ENCODE measurements around the gene UGT1A10.

Gene UGT1A10

DNA sequence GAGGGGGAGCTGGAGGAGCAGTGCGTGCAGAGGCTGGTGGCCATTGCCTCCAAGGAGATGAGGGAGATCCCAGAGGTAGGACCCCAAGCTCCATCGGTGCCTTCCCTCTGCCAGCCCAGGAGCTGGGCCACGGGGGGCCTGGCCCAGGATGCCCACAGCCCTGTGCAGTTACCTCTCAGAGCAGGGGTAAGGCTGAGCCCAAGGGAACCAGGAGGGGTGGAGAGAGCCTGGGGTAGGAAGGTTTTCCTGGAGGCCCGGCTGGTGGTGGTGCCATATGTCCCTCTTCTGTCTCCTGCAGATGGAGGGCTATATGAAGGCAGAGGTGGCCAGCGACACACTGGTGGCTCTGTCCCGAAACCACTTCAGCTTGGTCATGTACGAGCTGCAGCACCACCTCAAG lies 153.3 kb downstream of the UGT1A10 start:
- no peak for DNase-seq

DNA sequence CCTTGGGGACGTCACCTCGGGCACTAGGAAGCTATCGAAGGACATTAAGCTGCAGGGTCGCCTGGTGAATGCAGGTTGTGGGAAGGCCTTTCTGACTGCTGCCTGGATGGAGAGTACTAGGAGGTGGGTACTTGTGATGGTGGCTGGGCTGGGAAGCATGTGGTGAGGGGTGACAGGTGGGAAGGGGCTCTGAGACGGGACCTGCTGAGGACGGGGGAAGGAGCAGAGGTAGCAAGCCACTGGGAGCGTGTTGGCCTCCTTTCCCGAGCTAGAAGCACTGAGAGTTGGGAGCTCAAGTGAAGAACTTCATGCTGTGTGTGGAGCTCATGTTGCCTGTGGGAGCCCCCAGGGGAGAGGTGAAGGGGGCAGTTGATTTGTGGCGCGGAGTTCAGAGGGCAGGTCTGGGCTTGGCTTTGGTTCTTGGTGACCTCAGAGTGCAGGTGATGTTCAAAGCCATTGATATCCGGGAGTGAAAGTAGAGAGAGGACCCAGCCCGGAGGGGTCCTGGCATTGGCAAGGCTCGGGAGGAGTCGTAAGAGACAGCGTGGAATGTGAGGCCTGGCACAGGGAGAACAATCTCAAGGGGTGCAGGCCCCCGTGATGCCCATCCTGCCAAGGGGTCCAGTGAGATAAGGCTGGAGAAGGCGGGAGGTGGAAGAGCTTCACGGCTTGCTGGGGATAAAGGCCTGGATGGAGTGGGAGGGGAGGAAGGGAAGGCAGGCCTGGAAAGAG lies 155.1 kb downstream of the UGT1A10 start:
- DNase-seq, result no peak

DNA sequence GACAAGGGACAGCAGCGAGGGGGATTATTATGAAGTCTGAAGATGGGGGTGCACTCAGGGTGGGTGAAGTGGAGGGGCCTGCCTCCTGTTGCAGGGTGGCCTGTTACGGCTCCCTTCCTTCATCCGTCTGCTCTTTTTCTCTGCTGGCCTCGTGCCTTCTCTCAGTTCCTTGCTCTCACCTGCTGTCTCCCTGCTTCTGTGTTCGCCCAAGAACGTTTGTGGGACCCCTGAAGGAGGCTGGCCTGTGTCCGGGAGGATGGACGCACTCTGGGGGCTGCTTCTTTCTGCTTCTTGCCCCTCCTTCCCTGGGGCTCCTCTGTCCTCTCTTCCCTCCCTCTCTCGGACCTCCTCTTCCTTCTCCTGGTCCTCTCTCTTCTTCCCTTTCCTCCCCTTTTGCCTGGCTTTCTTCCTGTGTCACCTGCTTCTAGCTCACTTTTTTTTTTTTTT lies 155.7 kb downstream of the UGT1A10 start:
- DNase-seq, result no peak

DNA sequence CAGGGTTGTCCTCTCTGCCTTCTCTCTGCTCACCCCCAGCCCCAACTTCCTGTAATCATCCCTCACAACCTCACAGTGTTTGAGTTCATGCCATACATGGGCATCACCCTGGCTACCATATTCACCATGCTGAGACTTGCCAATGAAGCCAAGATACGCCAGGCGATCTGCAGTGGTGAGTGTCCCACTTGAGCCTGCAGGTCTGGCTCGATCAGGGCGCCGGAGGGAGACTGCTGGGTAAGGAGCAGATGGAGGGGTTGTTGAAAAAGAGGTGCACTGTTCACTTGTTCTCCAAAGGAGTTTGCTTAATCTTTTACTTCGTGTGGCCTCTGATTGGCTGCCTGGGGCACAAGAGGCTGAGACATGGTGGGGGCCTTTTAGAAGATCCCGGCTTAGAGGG lies 156.5 kb downstream of the UGT1A10 start:
- DNase-seq, result no peak

DNA sequence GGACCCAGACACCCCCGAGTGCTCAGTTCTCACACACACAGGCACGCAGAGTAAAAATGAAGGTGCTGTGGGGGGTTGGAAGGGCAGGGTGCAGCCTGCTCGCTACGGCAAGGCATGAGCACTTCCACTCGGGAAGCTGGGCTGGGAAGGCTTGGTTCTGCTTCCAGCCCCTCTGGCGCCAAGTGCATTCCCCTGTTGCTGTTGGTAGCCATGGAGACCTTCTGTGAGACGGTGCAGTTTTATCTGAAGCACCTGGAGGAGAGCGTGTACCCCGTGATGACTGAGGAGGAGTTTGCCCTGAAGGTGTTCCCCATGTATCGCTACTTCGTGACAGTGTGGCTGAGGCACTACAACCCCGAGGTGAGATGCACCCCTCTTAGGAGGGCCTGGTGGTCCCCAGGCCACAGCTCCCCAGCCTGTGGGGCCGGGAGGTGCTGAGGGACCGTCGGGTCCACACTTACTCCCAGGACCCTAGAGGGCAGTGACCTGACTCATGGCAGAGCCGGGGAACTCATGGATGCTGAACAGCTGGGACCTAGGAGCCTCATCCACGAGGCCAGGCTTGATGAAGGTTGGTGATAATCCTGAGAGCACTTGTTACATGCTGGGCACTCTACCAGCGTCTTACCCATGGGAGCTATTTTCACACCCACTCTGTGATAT lies 157.3 kb downstream of the UGT1A10 start:
- DNase-seq, result no peak

DNA sequence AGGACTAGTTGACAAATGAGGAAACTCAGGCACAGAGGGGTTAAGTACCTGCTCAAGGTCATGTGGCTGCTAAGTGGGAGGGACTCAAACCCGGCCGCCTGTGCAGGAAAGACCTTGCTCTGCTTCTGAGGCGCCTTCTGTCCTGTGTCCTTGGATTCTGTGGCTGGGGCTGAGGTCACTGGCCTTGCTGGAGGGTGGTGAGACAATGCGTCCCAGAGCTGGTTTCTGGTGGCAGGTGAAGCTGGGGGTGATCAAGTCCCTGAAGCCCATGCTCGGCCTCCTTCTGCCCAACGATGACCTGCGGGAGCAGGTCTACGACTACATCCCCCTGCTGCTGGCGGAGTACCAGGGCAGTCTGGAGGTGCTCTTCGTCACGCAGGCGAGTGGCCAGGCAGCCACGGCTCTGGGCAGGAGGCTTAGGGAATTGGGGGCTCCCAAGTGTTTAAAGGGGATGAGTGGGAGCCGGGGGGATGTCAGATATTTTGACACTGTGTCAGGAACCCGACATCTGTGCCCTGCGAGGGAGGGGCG lies 157.9 kb downstream of the UGT1A10 start:
- DNase-seq, result no peak

DNA sequence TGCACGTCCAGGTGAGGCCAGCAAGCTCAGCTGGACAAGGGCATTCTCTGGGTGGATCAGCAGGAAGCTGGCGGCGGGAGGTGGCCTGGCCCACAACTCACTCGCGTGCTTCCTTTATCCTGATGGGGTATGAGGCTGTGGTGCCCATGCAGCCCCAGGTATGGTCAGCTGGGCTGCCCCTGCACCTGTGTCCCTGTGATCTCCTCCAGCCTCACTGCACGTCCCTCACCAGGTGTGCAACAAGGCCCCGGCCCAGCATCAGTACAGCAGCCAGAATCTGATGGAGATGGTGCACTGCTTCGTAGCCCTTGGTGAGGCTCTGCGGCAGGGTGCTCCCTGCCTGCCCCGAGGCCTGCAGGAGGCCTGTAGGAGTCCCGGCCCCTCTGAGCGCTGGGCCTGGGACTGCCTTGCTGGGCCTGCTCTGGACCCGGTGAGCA lies 159.5 kb downstream of the UGT1A10 start:
- DNase-seq, result no peak

DNA sequence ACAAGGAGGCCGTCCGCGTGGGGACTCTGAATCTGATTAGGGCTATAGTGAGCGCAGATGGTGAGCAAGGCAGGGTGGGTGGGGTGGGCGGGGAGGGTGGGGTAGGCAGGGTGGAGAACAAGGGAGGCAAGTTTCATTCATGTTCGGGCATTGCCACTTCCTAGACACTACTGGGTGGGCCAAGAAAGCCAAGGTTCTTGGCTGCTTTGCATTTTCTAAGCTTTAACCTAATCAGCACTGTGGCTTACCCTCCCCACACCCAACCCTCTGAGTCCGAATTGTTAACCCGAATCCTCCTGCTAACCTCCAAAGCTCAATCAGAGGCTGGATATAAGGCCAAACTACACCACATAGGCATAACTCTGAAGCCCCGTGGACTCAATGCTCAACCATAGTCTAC lies 160.0 kb downstream of the UGT1A10 start:
- DNase-seq, result no peak

DNA sequence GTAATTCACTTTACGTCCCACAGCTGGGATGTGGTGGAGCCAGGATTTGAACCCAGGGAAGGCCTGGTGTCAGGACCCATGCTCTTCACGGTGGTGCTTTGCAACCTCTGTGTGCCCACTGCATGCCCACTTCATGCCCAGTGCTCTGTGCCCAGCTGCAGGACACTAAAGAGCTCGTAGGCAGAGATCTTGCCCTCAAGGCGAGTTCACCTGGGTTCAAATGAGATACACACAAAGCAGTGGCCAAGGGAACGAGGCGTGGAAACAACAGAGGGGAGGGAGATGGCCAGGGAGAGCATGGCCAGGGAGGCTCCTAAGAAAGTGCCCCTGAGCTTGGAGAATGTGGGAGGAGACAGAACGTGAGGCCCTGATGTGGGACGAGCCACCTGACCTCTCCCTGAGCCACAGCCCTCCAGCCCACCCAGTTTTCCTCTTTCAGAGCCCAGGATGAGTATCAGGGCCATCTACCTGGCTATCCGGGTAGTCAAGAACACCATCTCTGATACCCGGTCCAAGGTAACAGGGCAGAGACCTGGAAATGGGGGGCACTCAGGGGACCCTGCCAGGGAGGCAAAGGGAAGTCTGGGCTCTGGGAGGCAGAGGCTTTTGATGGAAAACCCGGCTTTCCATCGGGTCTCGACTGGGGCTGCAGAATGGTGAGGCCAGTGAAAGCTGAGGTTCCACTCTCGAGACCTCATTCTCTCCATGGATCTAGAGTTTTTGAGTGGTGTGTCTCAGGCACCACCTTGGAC lies 162.3 kb downstream of the UGT1A10 start:
- DNase-seq, result no peak

DNA sequence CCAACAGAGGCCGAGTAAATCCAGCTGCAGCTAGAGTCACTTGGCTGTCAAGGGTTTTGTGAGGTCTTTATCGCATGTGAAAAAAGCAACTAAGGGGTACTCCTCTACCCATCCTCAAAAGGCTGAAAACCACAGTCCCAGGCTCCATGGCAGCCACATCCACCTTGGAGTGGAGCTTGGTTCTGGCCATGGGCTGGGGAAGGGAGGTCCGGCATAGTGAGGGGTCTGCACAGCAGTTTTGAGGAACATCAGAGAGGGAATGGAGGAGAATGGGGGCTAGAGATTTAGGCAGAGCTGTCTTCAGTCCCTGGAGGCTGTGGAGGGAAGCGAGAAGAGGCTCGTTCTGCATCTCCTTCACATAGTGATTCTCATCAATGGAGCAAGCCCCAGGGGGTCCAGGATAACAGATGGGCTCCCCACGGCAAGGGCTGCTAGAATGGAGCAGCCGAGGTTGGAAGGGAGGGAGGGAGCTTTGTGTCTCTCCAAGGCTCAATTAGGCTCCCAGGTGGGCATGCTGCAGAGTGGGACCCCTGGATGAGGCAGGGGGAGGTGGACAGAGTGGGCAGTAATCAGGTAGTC lies 162.9 kb downstream of the UGT1A10 start:
- no peak for DNase-seq

DNA sequence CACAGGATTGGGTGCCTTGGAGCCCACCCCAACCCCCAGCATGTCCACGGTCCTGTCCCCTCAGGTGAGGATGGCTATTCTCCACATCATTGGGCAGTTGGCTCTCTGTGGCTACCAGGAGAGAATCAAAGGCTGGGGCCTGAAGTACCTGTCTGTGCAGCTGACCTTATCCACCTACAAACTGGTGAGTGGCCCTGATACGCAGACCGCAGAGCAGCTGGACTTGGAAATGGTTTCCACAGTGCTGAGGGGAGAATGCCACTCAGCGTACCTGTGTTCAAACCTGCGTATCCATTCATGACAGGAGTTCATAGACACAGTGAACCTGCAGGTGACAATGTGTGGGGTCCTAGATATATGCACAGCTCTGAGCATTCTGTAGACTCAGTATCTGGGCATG lies 163.5 kb downstream of the UGT1A10 start:
- DNase-seq, result no peak

DNA sequence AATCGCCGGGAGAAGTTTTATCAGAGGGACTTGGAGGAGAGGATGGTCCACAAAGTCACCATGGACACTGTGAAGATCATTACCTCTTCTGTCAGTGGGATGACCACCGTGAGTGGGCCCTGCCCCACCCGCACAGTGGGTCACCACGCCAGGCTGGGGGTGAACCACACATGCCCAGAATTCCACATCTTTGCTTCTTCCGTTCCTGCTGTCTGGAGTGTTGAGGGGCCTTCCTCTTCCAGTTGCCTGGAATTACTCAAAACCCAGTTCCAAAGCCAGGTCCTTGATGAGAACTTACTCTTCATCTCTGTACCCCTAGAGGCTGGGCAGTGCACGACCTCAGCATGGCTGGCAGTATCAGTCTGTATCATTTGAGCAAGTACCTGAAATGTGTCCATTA lies 164.0 kb downstream of the UGT1A10 start:
- DNase-seq, result no peak

DNA sequence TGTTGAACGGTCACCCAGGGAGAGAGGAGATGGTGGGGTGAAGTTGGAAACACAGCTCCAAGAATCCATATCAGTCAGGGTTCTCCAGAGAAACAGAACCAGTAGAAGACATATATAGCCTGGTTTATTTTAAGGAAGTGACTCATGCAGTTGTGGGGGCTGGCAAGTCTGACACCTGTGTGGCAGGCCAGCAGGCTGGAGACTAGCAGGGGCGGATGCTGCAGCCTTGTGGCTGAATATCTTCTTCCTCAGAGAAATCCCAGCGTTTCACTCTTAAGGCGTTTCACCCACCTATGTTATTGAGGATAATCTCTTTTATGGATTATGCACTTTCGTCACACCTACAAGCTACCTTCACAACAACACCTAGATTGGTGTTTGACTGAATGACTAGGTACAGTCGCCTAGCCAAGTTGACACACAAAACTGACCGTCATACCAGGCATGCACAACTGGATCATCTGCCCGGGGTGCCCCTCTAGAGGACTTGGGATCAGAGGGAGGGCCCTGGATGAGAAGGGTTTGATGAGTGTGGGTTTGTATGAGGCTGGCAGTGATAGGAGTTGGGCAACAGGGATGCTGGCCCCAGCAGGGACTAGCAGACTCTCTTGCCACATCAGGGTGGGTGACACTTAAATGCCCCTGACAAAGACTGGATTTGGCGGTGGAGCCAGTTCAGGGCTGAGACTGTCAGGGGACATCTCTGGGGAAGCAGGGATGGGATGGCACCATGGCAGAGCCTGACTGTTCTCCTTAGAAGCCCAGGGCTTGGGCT lies 165.3 kb downstream of the UGT1A10 start:
- DNase-seq, result no peak

DNA sequence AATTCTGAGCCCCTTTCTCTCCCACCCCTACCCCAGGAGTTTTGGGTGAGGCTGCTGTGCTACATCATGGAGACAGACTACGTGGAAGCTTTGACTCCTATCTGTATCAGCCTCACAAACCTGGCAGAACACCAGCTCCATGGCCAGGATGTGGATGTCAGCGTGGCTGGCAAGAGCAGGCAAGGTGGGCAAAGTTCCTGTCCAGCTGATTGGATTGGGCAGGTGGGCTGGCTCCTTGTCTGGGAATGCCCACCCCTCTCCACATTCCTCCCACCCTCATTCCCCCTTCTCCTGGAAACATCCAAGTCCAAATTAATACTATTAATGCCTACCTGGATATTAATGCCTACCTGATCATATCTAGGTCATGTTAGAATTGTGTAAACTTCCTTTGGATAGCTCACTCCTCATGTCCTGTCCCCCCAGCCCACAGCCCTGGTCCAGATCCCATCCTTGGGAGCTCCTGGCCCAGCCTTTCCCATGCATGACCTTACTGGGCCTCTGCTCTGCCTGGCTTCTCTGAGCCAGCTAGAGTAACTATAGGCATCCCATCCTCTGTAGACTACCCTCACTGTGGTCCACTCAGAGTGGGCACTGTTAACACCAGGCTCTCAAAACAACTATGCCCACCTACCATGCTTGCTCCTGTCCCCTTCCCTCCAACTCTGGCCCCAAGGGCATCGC lies 166.0 kb downstream of the UGT1A10 start:
- DNase-seq, result no peak

DNA sequence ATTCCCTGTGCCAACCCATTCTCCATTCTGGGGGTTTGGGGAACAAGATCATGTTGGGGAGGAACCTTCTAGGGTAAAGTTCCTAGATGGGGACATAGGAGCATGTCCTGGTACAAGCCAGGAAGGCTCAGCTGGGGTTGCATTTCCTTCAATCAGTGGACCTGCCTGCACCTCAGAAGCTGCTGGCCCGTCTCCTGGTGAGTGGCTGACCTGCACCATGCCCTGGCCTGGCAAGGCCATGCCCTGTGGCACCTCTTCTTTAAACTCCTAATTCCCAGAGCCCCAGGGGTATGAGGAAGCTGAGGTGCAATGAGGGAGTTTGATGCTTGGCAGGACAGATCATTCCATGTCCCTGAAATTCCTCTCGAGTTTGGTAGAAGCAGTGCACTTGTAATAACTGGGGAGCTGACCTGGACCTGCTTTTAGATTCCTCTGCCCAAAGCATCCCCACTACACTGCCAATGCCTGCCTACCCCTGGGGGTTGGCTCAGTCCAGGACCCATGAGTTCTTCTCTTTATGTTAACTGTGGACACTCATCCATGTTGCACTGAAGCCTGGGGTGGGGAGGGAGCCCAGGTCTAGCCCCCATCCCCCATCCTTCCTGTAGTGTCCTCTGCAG lies 167.2 kb downstream of the UGT1A10 start:
- no peak for DNase-seq

DNA sequence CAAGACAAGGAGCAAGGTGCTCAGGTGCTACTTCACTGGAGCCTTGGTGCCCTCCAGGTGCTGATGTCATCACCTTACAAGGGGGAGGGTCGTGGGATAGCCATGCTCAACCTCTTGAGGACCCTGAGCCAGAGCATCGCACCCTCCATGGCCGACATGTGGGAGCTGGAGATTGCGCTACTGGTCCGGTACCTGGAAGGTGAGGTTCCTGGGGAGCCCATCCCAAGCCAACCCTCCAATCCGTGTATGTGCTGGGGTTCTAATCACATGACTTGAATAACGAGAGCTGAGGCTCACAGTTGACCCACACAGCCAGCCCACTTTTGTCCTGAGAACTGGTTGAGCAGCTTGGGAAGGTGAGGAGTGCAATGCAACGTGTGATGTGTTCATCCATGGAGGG lies 167.7 kb downstream of the UGT1A10 start:
- DNase-seq, result no peak

DNA sequence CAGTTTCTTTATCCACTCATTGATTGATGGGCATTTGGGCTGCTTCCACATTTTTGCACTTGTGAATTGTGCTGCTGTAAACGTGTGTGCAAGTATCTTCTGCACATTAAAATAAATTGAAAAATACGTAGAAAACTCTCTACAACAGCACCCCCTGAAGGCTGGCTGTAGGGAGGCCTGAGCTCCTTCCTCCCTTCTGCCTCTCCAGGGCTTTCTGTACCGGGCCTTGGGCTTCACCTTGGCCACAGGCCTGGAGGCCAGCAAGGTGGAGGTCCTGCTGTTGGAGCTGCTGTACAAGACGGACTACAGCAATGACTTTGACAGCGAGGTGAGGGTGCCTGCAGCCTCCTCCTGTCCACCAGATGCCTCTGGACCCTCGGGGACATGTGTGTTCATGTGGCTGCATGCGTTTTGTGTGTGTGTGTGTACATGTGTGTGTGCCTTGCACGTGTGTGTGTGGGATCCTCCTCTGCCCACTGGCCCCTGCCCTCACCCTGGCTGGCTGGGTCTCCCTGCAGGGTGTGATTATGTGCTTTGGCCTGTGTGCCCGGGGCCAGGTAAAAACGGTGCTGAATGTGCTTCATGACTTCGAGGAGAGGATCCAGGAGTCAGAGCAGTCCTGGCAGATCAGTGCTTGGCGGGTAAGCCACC lies 171.1 kb downstream of the UGT1A10 start:
- no peak for DNase-seq

DNA sequence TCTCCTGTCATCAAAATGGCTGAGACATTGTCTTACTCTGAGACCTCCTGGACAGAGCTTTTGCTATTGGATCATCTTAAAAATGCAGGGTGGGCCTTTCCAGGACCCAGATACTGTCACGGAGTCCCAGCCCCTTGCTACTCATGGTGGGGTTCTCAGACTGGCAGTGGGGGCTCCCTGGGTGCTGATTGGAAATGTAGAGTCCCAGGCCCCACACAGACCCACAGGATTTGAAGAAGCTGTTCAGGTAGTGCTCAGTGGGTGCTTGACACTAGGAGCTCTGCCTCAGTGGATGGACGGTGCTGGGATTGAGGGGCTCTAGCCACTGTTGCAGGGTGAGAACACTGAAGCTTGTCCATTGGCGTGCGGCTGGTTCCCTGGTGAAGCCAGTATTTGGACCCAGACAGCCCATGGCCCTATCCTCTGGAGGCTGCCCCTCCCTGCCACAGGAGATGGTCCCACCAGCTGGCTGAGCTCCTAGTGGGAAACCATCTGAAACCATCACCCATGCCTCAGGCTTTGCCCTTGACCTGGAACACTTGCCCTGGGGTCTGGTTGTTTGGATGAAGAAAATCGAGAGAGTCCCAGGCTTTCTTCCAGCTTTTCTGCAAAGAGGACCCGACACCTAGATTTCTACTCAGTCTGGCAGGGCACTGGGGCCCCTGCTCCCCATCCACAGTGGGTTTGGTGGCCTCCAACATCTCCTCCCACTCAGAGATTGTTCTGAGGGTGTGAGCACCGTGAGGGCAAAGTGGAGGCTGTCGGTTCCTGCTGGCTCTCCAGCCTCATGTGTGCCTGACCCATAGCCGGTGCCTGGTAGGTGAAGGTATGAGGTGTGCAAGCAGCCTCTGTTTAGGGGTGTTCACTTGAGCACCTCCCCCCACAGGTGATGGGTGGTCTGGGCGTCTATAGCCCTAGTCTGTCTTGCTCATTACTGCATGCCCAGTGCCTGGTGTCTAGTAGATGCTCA lies 172.0 kb downstream of the UGT1A10 start:
- no peak for DNase-seq

DNA sequence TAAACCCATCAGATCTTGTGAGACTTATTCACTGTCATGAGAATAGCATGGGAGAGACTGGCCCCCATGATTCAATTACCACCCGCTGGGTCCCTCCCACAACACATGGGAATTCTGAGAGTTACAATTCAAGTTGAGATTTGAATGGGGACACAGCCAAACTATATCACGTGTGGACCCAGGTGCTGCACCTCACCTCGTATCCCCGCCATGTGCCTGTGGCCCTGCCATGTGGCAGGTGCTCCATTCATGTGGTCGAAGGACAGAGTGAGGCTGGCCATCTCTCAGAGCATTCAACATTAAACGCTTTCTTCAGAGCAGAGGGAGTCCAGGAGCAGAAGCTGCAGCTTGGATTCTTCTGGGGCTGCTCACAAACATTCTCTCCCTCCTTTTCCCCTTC lies 174.1 kb downstream of the UGT1A10 start:
- DNase-seq, result no peak

DNA sequence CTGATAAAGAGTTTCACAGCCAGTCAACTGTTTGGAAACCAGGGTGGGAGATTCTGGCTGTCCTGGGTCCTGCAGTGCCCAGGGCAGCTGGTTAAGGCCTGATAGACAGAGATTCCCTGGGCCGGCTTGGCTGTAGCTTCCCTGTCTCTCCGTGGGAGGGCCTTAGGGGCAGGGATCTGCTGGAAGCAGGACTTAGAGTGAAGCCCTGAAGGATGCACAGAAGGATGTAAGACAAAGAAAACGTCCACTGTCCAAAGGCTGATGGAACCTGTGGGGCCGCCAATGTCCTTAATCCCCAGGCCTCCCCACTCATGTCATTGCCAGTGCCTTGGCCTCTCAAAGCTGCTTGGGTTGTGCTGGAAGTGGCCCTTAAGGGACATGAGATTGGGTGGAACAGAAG lies 174.8 kb downstream of the UGT1A10 start:
- no peak for DNase-seq

All from NCI-H1436 treated with DMSO at 0.1 percent for 48 hours (cell line).